ENCODE results near the gene ZNF605.
A peak's percentile ranks its signal among the peaks of the same experiment; 100 is the strongest.
"Not testable (repeated sequence)": the region's sequence is repeated elsewhere in the genome, so short reads cannot be mapped to it uniquely, and the experiment has no call there.

The ZNF605 gene

DNA sequence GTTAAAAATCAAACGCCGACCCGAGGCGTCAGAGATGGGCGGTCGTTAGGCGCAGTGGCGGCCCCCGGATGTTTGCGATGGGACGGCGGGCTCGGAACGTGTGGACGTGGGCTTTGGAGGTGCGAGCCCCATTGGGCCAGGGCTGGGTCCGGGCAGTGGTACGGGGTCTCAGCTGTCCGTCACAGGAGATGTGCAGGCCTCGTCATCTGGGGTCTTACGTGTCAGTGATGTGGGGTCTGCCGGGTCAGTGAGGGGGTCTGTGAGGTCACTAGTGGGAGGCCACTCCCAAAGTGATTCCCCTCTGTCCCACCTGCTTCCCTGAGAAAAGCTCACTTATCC is 47.1 kb downstream of the ZNF605 start:
- peak overlapping the region; percentile 67 for H3K4me3 ChIP-seq (ENCODE audit: low read depth, low read length)
- ChIA-PET CTCF (no interaction called here), POLR2A (interaction anchor here (0.7 to 1.0 kb wide), 3 partner anchors 22 to 171 kb away, joined by 3 to 5 read pairs (median 3); partner anchors contain the start of gene CHFR)
- TF ChIP-seq, protein P1, sequence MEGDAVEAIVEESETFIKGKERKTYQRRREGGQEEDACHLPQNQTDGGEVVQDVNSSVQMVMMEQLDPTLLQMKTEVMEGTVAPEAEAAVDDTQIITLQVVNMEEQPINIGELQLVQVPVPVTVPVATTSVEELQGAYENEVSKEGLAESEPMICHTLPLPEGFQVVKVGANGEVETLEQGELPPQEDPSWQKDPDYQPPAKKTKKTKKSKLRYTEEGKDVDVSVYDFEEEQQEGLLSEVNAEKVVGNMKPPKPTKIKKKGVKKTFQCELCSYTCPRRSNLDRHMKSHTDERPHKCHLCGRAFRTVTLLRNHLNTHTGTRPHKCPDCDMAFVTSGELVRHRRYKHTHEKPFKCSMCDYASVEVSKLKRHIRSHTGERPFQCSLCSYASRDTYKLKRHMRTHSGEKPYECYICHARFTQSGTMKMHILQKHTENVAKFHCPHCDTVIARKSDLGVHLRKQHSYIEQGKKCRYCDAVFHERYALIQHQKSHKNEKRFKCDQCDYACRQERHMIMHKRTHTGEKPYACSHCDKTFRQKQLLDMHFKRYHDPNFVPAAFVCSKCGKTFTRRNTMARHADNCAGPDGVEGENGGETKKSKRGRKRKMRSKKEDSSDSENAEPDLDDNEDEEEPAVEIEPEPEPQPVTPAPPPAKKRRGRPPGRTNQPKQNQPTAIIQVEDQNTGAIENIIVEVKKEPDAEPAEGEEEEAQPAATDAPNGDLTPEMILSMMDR (IDR thresholded peaks at IDR 0.05; ENCODE audit: insufficient read depth, low read length, missing control alignments): no peak
- DNase-seq (ENCODE audit: low read depth, low spot score): no peak

DNA sequence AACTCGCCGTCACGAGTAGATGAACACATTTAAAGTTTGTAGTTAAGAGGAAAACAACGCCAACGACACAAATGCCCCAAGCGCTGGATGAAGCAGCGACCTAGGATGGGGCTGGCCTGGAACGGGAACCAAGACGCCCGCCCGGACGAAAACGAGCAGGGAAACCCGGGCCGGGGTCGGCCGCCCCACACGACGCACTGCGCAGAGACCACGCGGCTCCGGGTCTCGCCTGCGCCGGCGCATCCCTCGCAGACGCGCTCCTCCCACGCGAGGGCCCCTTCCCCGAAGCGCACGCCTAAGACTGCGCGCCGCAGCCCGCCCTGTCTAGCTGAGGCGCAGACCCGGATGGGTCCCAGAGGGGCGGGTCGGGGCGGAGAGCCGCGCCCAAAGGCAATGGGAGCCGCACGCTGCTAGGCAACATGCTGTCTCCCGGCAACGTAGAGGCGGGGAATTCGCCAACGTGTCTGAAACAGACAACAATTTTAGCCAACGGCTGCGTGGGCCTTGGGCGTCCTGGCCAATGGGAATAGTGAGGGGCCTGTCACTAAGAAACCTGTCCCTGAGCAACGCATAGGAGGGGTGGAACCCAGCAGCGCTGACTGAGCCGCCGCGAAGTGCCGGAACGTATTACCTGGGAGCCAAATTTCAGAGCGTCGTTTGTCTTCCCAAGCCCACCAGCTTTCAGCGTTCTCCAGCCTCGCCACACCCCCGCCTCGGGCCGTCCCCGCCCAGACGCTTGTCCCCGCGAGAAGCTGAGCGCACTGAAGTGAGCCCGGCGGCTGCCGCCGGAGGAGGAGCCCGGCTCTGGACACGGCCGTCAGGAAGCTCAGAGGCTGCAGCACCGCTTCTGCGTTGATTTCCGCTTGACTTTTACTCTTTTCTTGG is 47.7 kb downstream of the ZNF605 start:
- DNase-seq (ENCODE audit: low read depth, low spot score): peak; percentile 71
- H3K4me3 ChIP-seq (ENCODE audit: low read depth, low read length): peak overlapping the region; percentile 67
- CTCF ChIA-PET: no interaction called here
- POLR2A ChIA-PET: interaction anchor here (0.7 to 1.0 kb wide), 3 partner anchors 21 to 172 kb away, joined by 3 to 5 read pairs (median 3); partner anchors contain the start of gene CHFR
- TF ChIP-seq, protein P1 (IDR thresholded peaks at IDR 0.05; ENCODE audit: insufficient read depth, low read length, missing control alignments): no peak

DNA sequence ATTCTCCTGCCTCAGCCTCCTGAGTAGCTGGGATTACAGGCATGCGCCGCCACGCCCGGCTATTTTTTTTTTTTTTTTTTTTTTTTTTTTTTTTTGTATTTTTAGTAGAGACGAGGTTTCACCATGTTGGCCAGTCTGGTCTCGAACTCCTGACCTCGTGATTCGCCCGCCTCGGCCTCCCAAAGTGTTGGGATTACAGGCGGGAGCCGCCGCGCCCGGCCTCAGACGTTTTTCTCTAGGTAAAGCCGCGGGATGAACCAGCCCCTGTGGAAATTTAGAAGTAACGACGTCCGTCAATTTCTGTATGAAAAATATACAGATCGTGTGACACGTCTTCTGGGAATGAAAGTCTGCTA is 48.3 kb downstream of the ZNF605 start:
- POLR2A ChIA-PET; DNase-seq (ENCODE audit: low read depth, low spot score); CTCF ChIA-PET: not testable (repeated sequence)
- H3K4me3 ChIP-seq (ENCODE audit: low read depth, low read length): peak overlapping the region; percentile 67

DNA sequence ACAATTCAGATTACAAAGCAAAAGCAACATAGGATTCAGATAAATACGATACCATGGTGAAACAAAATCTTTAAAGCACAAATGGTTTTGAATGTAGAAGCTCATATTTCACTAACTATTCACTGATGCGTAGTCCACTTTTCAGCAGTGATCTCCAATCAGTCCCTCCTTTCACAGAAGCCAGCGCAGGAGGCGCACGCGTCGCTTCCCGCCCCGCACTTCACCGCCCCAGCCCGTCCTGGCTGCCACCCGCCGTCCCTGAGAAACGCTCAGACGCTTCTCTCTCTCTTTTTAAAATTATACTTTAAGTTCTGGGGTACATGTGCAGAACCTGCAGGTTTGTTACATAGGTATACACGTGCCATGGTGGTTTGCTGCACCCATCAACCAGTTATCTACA is 48.9 kb downstream of the ZNF605 start:
- no peak overlapping the region for H3K4me3 ChIP-seq (ENCODE audit: low read depth, low read length)
- POLR2A ChIA-PET: no interaction called here
- TF ChIP-seq, protein P1 (IDR thresholded peaks at IDR 0.05; ENCODE audit: insufficient read depth, low read length, missing control alignments): no peak
- no peak for DNase-seq (ENCODE audit: low read depth, low spot score)
- CTCF ChIA-PET: no interaction called here

DNA sequence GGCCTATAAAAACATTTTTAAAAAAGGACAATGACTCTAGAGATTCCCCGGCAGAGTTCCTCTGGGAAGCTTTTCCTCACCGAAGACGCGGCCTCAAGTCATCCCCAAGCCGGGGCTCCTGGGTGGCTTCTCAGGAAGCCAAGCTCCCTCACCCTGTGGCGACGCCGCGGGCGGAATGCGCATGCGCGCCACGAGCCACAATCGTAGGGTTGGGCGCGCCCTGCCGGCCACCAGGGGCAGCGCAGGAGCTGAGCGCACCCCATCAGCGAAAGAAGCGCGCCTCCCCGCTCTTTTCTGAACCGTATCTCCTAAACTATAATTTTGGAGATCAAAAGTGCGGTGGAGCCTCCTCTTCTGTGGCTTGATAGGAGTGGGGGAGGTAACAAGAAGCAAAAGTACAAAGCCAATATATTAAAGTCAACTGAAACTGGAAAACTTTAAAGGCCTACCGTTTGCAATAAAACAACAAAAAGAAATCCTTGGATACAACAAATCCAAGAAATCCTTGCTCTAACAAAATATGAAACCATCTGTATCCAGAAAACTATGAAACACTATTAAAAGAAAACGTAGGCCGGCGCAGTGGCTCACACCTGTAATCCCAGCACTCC is 51.3 kb downstream of the ZNF605 start:
- ChIA-PET CTCF (interaction anchor here (0.7 kb wide), 1 partner anchor 65 kb away, joined by 3 read pairs; no protein-coding TSS in a partner anchor), POLR2A (no interaction called here)
- no peak for DNase-seq (ENCODE audit: low read depth, low spot score)
- TF ChIP-seq, protein P1 (IDR thresholded peaks at IDR 0.05; ENCODE audit: insufficient read depth, low read length, missing control alignments): peak; percentile 65
- no peak overlapping the region for H3K4me3 ChIP-seq (ENCODE audit: low read depth, low read length)

DNA sequence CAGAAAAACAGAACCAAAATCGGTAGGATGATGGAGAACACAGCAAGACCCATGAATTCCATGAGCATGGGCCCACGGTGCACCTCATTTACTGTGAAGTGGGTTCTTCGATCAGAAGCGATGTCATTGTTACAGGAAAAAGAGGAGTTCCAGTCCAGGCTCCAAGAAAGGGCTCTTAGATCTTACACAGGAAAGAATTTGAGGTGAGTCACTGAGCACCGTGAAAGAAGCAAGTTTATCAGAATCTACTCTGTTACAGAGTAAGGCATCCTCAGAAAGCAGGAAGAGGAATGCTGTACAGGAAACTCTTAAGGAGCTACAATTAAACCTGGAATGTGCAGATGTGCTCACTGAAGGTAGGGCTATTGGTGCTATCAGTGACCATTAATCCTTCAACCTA is 57.1 kb downstream of the ZNF605 start:
- DNase-seq (ENCODE audit: low read depth, low spot score): no peak
- TF ChIP-seq, protein P1 (IDR thresholded peaks at IDR 0.05; ENCODE audit: insufficient read depth, low read length, missing control alignments): no peak
- no peak overlapping the region for H3K4me3 ChIP-seq (ENCODE audit: low read depth, low read length)
- ChIA-PET POLR2A (no interaction called here), CTCF (no interaction called here)
